T-helper 2 cell treated with Interferon-gamma antibody and Interleukin-4, amounts not matched to agents 5 μg/mL and 100 μg/mL, for 36 hours (primary cell): ENCODE measurements around the gene PRKD2.
"Not testable (repeated sequence)": the region's sequence is repeated elsewhere in the genome, so short reads cannot be mapped to it uniquely, and the experiment has no call there.

Source experiments
- DNase-seq: peaks from one replicate; pipeline ENCODE4 v3.0.0; 2021; ENCODE audit warnings: low spot score
- H3K27ac Mint-ChIP-seq: one replicate; pipeline ENCODE4 v1.8.0; 2021; ENCODE audit warnings: mild to moderate bottlenecking, mixed read lengths
- H3K27me3 Mint-ChIP-seq: one replicate; pipeline ENCODE4 v1.8.0; 2021; ENCODE audit warnings: low read depth, mixed read lengths
- H3K36me3 Mint-ChIP-seq: one replicate; pipeline ENCODE4 v1.8.0; 2021; ENCODE audit warnings: low read depth, mixed read lengths
- H3K4me1 Mint-ChIP-seq: one replicate; pipeline ENCODE4 v1.8.0; 2021; ENCODE audit warnings: low read depth, mixed read lengths
- H3K4me3 Mint-ChIP-seq: one replicate; pipeline ENCODE4 v1.8.0; 2022; ENCODE audit warnings: mild to moderate bottlenecking, moderate library complexity, mixed read lengths
- H3K9me3 Mint-ChIP-seq: one replicate; pipeline ENCODE4 v1.8.0; 2021; ENCODE audit warnings: mixed read lengths

The PRKD2 gene

DNA sequence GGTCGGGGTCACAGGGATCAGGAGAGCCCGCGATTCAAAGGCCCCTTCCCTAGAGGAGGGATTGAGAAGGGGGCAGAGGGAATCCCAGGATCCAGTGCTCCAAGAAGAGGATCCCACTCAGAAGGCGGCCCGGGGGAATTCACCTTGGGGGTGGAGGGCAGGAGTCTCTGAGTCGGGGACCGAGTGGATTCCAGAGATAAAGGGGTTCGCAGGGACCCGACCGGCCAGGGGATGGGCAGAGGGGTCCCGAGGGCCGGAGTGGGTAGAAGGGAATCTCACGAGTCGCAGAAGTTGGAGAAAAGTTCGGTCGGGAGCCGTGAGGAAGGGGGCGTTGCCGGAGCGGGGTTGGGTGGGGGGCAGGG, 261 bp downstream of the PRKD2 start:
- peak overlapping the region; percentile 95 for H3K27ac Mint-ChIP-seq
- no peaks in the 10 kb centered on the region for H3K27me3 Mint-ChIP-seq
- H3K36me3 Mint-ChIP-seq = peaks cover 46% of the 10 kb centered on the region
- H3K9me3 Mint-ChIP-seq = no peaks in the 10 kb centered on the region
- peaks cover 29% of the 10 kb centered on the region for H3K4me1 Mint-ChIP-seq
- DNase-seq = no peak
- H3K4me3 Mint-ChIP-seq = peak overlapping the region; percentile 95

DNA sequence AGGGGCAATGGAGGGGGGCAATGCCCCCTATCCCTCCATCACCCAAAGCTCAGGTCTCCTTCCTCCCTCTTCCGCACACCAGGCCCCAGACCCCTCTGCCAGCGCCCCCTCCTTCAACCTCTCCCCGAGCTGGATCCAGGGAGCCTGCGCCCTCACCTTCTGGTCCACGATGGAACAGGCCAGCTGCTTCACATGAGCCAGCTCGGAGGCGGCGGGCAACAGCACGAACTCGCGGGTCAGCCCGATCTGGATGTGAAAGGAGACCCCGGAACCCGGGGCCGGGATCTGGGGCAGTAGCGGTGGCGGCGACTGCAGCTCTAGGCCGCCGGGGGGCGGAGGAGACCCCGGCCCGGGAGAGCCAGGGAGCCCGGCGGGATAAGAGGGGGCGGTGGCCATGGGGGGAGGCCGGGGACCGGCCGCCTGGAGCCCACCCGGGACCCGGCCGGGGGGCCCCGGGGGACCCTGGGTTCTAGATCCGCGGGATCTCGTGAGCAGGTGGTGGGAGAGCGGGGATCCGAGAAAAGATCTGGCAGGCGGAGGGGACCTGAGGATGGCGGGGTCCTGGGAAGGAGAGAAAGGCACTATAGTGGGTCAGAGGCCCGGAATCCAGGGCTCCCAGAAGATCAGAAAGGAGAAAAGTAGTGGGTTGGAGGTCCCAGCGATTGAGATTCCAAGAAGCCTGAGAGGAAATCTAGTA, 791 bp downstream of the PRKD2 start:
- H3K36me3 Mint-ChIP-seq = peaks cover 48% of the 10 kb centered on the region
- no peaks in the 10 kb centered on the region for H3K9me3 Mint-ChIP-seq
- H3K27ac Mint-ChIP-seq = peak overlapping the region; percentile 95
- H3K4me1 Mint-ChIP-seq = peaks cover 30% of the 10 kb centered on the region
- H3K27me3 Mint-ChIP-seq = no peaks in the 10 kb centered on the region
- DNase-seq = no peak
- peak overlapping the region; percentile 95 for H3K4me3 Mint-ChIP-seq

DNA sequence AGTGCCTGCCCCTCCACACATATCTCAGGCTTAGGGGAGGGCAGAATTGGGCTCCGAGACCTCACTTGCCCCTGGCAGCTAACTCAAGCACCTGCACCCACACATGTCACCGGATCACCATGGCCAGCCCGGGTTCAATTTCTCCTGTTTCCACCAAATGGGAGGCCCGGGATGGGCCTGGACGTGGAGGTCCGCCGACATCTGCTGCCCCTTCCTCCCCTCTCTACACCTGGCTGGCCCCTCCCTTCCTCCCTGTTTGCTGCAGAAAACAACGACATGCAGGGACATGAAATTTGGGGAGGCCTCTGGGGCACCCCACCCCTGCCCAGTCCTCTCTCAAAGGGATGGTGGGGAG, 1.3 kb downstream of the PRKD2 start:
- H3K9me3 Mint-ChIP-seq = no peaks in the 10 kb centered on the region
- no peaks in the 10 kb centered on the region for H3K27me3 Mint-ChIP-seq
- DNase-seq = no peak
- peaks cover 32% of the 10 kb centered on the region for H3K4me1 Mint-ChIP-seq
- peaks cover 48% of the 10 kb centered on the region for H3K36me3 Mint-ChIP-seq
- H3K4me3 Mint-ChIP-seq = peak overlapping the region; percentile 95
- H3K27ac Mint-ChIP-seq = peak overlapping the region; percentile 95

DNA sequence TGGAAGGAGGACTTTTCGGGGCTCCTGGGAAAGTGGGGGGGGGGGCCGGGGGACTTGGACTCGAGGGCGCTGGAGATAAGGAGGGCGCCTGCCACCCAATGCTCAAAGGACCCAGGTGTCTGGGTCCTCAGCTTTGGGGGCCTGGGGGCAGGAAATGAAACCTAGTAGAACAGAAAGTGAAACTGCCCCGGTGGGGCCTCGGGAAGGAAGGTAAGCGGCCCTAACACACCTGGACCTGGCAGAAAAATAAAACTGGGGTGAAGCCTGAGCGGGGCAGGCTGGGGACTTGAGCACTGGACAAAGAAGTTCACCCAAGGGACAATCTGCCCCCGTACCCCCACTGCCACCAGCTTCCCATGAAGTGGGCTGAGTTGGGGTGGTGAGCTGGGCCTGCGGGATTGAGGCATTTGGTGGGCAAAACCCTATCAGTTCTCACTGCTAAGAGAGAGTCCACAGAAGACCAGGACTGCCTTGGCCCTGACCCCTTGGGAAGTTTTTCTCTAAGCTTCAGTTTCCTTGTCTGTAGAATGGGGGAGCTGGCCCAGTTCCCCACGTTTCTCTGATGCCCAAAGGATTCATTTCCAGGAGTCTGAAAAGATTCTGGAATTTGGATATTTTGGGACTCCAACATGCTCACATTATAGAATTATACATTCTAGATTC, 2.3 kb downstream of the PRKD2 start:
- peak overlapping the region; percentile 95 for H3K4me3 Mint-ChIP-seq
- peaks cover 31% of the 10 kb centered on the region for H3K4me1 Mint-ChIP-seq
- H3K36me3 Mint-ChIP-seq = peaks cover 51% of the 10 kb centered on the region
- no peaks in the 10 kb centered on the region for H3K27me3 Mint-ChIP-seq
- peak; percentile 37 for DNase-seq
- H3K9me3 Mint-ChIP-seq = no peaks in the 10 kb centered on the region
- H3K27ac Mint-ChIP-seq = peak overlapping the region; percentile 95

DNA sequence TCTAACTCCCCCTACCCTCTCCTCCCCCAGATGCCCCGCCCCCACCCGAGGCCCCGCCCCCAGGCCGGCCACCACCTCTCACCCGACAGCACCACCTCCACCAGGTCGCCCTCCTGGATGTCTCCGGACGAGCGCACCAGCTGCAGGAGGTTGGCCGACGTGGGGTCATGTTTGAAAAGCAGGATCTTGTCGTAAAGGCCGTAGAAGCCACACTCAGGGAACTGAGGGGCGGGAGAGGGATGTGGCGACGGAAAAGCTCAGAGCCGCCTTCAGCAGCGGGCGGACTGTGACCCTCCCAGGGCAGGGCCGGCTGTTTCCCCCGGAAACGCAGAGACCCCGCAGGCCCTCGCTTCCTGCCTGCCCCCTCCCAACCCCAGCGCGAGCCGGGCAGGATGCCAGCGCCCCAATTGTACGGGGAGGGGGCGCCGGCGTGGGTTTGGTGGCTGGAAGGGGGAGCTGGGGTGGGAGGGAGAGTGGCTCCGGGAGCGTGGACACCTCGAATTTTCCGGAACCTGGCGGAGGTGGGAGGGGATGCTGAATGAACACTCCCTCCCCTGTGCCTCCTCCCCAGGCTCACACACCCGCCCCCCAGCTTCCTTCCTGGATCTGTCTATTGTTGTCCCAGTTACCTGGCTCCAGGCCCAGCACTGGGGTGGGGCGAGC, 3.0 kb downstream of the PRKD2 start:
- H3K27me3 Mint-ChIP-seq = no peaks in the 10 kb centered on the region
- H3K9me3 Mint-ChIP-seq = no peaks in the 10 kb centered on the region
- DNase-seq = peak; percentile 45
- peaks cover 51% of the 10 kb centered on the region for H3K36me3 Mint-ChIP-seq
- peak overlapping the region; percentile 95 for H3K27ac Mint-ChIP-seq
- peaks cover 25% of the 10 kb centered on the region for H3K4me1 Mint-ChIP-seq
- peak overlapping the region; percentile 95 for H3K4me3 Mint-ChIP-seq

DNA sequence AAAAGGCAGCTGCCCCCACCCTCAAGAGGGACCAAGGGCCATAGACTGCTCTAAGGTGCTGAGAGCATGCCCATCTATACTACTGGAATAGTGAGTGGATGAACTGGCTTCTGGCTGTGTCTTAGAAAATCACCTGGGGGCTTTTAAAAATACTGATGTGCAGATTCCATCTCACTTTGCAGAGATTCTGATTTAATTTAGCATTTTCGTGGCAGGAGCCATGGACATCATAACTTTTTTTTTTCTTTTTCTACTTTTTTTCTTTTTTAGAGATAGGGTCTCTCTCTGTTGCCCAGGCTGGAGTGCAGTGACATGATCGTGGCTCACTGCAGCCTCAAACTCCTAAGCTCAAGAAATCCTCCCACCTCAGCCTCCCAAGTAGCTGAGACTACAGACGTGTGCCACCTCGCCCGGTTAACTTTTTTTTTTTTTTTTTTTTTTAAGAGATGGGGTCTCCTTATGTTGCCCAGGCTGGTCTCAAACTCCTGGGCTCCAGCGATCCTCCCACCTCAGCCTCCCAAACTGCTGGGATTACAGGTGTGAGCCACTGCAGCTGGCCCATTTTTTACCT, 4.1 kb downstream of the PRKD2 start:
- H3K27ac Mint-ChIP-seq = peak overlapping the region; percentile 47
- peaks cover 15% of the 10 kb centered on the region for H3K4me1 Mint-ChIP-seq
- H3K27me3 Mint-ChIP-seq, H3K9me3 Mint-ChIP-seq, DNase-seq: not testable (repeated sequence)
- H3K36me3 Mint-ChIP-seq = peaks cover 49% of the 10 kb centered on the region
- H3K4me3 Mint-ChIP-seq = peak overlapping the region; percentile 95

DNA sequence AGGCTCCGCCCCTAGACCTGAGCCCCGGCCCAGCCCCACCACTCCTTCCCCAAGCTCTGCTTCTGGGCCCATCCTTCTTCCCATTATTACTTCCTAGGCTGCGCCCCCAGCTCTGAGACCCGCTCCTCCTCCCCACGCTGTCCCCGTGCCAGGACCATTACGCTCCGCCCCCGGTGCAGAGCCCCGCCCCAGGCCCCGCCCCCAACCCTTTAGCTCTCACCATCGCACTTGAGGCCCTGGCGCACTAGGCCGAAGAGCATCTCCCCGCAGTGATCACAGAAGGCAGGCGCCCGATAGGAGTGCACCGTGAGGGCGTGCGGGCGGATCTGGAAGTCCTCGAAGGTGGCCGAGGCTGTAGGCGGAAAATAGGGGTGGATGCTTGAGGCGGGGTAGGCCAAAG, 6.2 kb downstream of the PRKD2 start:
- peaks cover 54% of the 10 kb centered on the region for H3K36me3 Mint-ChIP-seq

DNA sequence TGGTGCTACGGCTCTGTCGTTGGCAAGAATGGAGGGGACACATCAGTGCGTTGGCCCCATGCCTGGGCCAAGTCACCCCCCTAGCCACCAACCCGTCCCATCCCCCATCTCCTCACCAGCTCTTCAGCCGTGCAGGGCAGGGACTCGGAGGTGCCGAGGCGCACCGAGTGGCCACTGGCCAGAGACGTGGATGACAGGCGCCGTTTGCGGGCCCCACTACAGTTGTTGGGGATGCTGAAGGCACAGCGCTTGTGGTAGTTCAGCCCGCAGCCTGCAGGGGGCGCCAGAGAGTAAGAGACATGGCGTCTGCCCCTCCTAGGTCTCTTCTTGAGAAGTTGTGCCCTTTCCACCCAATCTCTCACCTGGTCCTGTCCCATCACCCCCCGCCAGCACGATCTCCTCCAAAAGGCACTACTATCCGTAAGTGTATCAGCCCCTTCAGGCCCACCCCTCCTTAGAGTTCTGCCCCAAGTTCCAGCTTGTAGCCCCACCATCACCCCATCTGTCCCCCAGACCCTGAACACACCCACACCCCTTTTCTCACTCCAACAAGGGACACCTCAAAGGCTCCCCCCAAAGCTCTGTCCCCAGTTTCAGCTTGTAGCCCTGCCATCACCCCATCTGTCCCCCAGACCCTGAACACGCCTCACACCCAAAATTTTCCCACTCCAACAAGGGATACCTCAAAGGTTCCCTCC, 12.4 kb downstream of the PRKD2 start:
- Mint-ChIP-seq H3K27ac (peak overlapping the region; percentile 65), H3K36me3 (peaks cover 63% of the 10 kb centered on the region), H3K27me3 (no peaks in the 10 kb centered on the region), H3K4me3 (no peak overlapping the region), H3K9me3 (no peaks in the 10 kb centered on the region), H3K4me1 (peaks cover 9% of the 10 kb centered on the region)
- DNase-seq = peak; percentile 69

More for the DNA sequence above, 6.2 kb downstream of the PRKD2 start:
- Mint-ChIP-seq H3K9me3 (no peaks in the 10 kb centered on the region), H3K4me3 (no peak overlapping the region), H3K4me1 (peaks cover 12% of the 10 kb centered on the region), H3K27ac (no peak overlapping the region), H3K27me3 (no peaks in the 10 kb centered on the region)
- no peak for DNase-seq

DNA sequence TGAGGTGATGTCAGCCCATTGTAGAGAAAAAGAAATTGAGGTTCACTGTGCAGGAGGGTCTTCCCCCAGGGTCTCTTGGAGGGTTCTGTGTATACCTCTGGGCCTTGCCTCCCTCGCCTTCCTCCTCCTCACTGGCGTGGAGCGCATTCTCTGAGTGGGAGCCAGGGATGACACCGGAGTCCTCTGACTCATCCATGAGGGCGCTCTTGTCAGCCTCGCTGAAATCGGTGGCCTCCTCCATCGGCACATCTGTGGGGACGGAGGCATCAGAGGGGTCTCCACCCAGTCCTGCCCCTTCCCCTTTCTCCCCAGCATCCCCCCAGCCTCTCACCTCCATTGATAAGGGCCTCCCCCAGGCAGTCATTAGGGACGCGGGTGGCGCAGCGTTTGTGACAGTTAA, 16.2 kb downstream of the PRKD2 start:
- Mint-ChIP-seq H3K27ac (no peak overlapping the region), H3K36me3 (peaks cover 77% of the 10 kb centered on the region), H3K27me3 (no peaks in the 10 kb centered on the region), H3K4me3 (no peak overlapping the region), H3K9me3 (no peaks in the 10 kb centered on the region), H3K4me1 (peaks cover 9% of the 10 kb centered on the region)
- no peak for DNase-seq

DNA sequence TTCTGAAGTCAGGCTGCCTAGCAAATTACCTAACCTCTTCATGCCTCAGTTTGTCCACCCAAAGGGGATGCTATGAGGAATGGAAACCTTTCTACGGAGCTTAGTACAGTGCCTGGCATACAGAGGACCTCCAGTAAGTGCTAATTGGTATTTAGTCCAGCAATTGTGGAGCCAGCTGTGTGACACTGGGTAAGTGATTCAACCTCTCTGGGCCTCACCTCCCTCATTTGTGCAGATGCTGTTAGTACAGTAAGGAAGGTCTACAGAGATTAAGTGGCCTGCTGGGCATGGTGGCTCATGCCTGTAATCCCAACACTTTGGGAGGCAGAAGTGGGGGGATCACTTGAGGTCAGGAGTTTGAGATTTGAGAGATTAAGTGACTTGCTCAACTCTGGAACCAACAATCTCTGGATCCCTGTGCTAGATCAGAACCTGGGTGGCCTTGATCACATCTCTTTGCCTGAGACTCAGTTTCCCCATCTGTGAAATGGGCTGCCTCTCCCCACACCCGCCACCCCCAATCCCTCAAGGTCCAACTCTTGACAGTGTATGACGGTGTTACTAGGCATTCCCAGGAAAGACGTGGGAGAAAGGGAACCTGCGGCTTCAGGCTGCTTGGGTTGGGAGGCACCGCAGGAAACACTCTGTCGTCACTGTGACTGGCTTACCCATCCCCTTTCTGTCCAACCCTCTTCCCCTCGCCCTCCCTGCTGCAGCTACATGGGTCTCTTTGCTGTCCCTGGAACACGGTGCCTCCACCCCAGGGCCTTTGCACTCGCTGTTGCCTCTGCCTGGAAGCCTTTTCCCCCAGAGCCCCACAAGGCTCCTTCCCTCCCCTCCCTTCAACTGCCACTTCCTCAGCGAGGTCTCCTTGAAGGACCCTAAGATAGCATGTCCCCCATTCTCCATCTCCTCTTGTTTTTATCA, 18.3 kb downstream of the PRKD2 start:
- no peak for DNase-seq
- Mint-ChIP-seq H3K9me3 (no peaks in the 10 kb centered on the region), H3K36me3 (peaks cover 70% of the 10 kb centered on the region), H3K4me1 (no peaks in the 10 kb centered on the region), H3K27ac (no peak overlapping the region), H3K4me3 (no peak overlapping the region), H3K27me3 (no peaks in the 10 kb centered on the region)

DNA sequence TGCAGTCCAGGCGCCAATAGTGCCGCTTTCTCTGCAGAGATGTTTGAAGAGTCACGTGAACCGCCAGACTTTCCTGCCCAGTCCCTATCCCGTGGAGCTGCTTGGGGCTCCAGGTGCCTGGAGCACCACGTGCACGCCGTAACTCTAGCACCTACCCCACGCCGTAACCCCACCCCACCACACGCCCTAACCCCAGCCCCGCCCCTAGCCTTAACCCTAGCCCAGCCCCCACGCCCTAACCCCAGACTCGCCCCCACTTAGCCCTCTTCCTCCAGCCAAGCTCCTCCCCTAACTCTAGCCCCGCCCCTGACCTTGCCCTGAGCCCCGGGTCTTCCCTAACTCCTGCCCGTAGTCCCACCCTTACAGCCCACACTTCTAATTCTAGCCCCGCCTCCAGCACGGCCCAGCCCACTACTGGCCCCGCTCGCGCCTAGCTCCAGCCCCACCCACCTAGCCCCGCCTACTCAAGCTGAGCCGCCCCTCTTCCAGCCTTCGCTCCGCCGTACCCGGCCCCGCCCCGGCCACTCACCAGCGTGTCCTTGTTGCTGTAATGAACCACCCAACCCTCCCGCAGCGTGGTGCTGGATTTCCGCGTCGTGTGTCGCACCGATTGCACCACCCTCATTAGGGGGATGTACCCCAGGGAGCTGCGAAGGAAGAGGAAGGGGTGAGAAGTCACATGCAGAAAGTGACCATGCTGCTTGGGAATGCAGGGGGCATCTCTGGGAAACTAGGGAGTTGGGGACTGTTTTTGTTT, 19.5 kb downstream of the PRKD2 start:
- Mint-ChIP-seq H3K36me3 (peaks cover 75% of the 10 kb centered on the region), H3K9me3 (no peaks in the 10 kb centered on the region), H3K4me3 (no peak overlapping the region), H3K27me3 (no peaks in the 10 kb centered on the region), H3K27ac (no peak overlapping the region), H3K4me1 (no peaks in the 10 kb centered on the region)
- no peak for DNase-seq

DNA sequence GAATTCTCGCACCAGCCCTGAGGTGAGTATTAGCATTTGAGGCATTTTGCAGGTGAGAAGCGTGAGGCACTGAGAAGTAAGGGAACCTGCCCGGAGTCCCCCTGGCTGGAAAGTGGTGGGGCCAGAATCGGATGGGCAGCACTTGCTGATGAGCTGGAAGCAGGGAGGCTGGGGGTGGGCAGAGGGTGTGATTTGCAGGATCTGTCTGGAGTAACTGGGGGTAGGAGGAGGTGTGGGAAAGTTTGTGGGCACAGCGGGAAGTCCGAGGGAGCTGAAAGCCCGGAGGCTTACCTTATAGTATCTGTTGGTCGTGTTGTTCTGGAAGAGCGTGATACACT, 20.1 kb downstream of the PRKD2 start:
- no peak overlapping the region for H3K4me3 Mint-ChIP-seq
- H3K36me3 Mint-ChIP-seq = peaks cover 77% of the 10 kb centered on the region
- no peaks in the 10 kb centered on the region for H3K27me3 Mint-ChIP-seq
- no peak overlapping the region for H3K27ac Mint-ChIP-seq
- H3K4me1 Mint-ChIP-seq = no peaks in the 10 kb centered on the region
- DNase-seq = no peak
- no peaks in the 10 kb centered on the region for H3K9me3 Mint-ChIP-seq
